Hepatocyte (in vitro differentiated cells): ENCODE results near the gene DBR1. TPM values are rescaled to one million over a fixed set of nuclear protein-coding genes. Genes with fewer than 3 reads are reported as not detected.
"Not testable (repeated sequence)": the region's sequence is repeated elsewhere in the genome, so short reads cannot be mapped to it uniquely, and the experiment has no call there.

ENCODE experiments used
- DNase-seq: peaks from one replicate; pipeline ENCODE4 v3.0.0-alpha.2; 2016; ENCODE audit warnings: low spot score
- H2AFZ ChIP-seq: fragments of 200-600 bp; sonication (generic); 2 replicates; pipeline ENCODE4 v1.6.0; 2016; ENCODE audit warnings: antibody characterized with exemption, mild to moderate bottlenecking
- H3K27ac ChIP-seq: fragments of 200-600 bp; sonication (generic); 2 replicates; pipeline ENCODE4 v1.5.1; 2016; ENCODE audit warnings: mild to moderate bottlenecking
- H3K27me3 ChIP-seq: fragments of 200-600 bp; sonication (generic); 2 replicates; pipeline ENCODE4 v1.6.1; 2016
- H3K36me3 ChIP-seq: fragments of 200-600 bp; sonication (generic); replicated peaks from 2 replicates; pipeline ENCODE4 v1.5.1; 2016; ENCODE audit warnings: low read depth; ENCODE audit not compliant: insufficient read depth
- H3K4me1 ChIP-seq: fragments of 200-600 bp; sonication (generic); 2 replicates; pipeline ENCODE4 v1.5.1; 2016; ENCODE audit warnings: mild to moderate bottlenecking, moderate library complexity; ENCODE audit not compliant: insufficient read depth
- H3K4me2 ChIP-seq: fragments of 200-600 bp; sonication (generic); 2 replicates; pipeline ENCODE4 v1.6.0; 2016
- H3K4me3 ChIP-seq: fragments of 200-600 bp; sonication (generic); 2 replicates; pipeline ENCODE4 v1.5.1; 2016; ENCODE audit warnings: mild to moderate bottlenecking
- H3K79me2 ChIP-seq: fragments of 200-600 bp; sonication (generic); 2 replicates; pipeline ENCODE4 v1.6.0; 2017; ENCODE audit warnings: mild to moderate bottlenecking
- H3K9me2 ChIP-seq: fragments of 200-600 bp; sonication (generic); replicated peaks from 2 replicates; pipeline ENCODE4 v1.6.0; 2017; ENCODE audit warnings: mild to moderate bottlenecking; ENCODE audit not compliant: insufficient read depth
- H3K9me3 ChIP-seq: fragments of 200-600 bp; sonication (generic); 2 replicates; pipeline ENCODE4 v1.5.1; 2016; ENCODE audit warnings: low read depth, mild to moderate bottlenecking
- H4K20me1 ChIP-seq: fragments of 200-600 bp; sonication (generic); 2 replicates; pipeline ENCODE4 v1.6.0; 2016; ENCODE audit warnings: mild to moderate bottlenecking; ENCODE audit not compliant: insufficient read depth, poor library complexity, severe bottlenecking
- EZH2 ChIP-seq: fragments of 200-600 bp; sonication (generic); IDR thresholded peaks from 2 replicates; pipeline ENCODE4 v1.6.1; 2016; ENCODE audit warnings: antibody characterized with exemption, mild to moderate bottlenecking, borderline replicate concordance
- EZH2phosphoT487 ChIP-seq: fragments of 200-600 bp; sonication (generic); IDR thresholded peaks from one replicate; pipeline ENCODE4 v1.6.1; 2018; ENCODE audit warnings: antibody characterized with exemption, mild to moderate bottlenecking, low read depth, moderate library complexity; ENCODE audit not compliant: unreplicated experiment, severe bottlenecking
- WGBS: methylation state at CpG from one replicate; pipeline ENCODE4 v1.1.6; 2016; ENCODE audit warnings: low lambda C conversion rate; ENCODE audit errors: missing lambda C conversion rate; 5-methylcytosine and 5-hydroxymethylcytosine counted together
- polyA plus RNA-seq: library from polyadenylated mRNA; unstranded; fragments of >200 nt; fragmentation: Nextera tagmentation; extraction: Ambion mirVana; gene quantifications from 2 replicates; pipeline ENCODE4 v1.2.1, GENCODE V29; 2016
- total RNA-seq: library from RNA; depleted of rRNA; stranded (reverse); fragments of >200 nt; gene quantifications from 2 replicates; pipeline ENCODE4 v1.2.3, GENCODE V29; 2014
- TF ChIP-seq, protein P1 (sequence below): fragments of 200-600 bp; sonication (generic); IDR thresholded peaks from 2 replicates; pipeline ENCODE4 v1.5.1; 2016; ENCODE audit warnings: antibody characterized with exemption, mild to moderate bottlenecking; ENCODE audit not compliant: poor library complexity

The DBR1 gene
- total and polyA plus RNA-seq, 2 experiments from 2014 or later: 8.6 to 13.8 TPM

DNA sequence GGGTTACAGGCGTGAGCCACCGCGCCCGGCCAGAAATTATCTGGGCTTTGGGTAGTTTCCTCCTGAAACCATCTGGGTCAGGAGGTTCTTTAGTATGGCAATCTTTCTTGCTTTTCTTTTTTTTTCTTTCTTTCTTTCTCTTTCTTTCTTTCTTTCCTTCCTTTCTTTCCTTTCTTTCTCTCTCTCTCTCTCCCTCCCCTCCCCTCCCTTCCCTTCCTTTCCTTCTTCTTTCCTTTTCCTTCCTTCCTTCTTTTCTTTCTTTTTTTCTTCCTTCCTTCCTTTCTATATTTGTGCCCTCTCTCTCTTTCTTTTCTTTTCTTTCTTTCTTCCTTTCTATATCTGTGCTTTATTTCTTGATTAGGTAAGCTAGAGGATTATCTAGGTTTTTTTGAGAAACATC, 17.0 kb downstream of the DBR1 start:
- Histone ChIP-seq H3K27ac (no peak overlapping the region), H3K27me3 (no peaks in the 10 kb centered on the region), H3K9me2 (no peaks in the 10 kb centered on the region), H4K20me1 (no peaks in the 10 kb centered on the region), H3K9me3 (no peaks in the 10 kb centered on the region), H3K4me3 (no peak overlapping the region), H3K36me3 (no peaks in the 10 kb centered on the region), H3K79me2 (no peaks in the 10 kb centered on the region), H2AFZ (no peak overlapping the region), H3K4me1 (no peaks in the 10 kb centered on the region), H3K4me2 (no peak overlapping the region)
- WGBS: 95% methylated on average over 4 of the region's 4 CpGs
- TF ChIP-seq, protein P1, sequence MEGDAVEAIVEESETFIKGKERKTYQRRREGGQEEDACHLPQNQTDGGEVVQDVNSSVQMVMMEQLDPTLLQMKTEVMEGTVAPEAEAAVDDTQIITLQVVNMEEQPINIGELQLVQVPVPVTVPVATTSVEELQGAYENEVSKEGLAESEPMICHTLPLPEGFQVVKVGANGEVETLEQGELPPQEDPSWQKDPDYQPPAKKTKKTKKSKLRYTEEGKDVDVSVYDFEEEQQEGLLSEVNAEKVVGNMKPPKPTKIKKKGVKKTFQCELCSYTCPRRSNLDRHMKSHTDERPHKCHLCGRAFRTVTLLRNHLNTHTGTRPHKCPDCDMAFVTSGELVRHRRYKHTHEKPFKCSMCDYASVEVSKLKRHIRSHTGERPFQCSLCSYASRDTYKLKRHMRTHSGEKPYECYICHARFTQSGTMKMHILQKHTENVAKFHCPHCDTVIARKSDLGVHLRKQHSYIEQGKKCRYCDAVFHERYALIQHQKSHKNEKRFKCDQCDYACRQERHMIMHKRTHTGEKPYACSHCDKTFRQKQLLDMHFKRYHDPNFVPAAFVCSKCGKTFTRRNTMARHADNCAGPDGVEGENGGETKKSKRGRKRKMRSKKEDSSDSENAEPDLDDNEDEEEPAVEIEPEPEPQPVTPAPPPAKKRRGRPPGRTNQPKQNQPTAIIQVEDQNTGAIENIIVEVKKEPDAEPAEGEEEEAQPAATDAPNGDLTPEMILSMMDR: no peak
- TF ChIP-seq EZH2: no peak
- TF ChIP-seq EZH2phosphoT487: no peak
- no peak for DNase-seq

- Histone ChIP-seq H3K9me2 (no peaks in the 10 kb centered on the region), H3K9me3 (no peaks in the 10 kb centered on the region), H4K20me1 (no peaks in the 10 kb centered on the region), H3K27ac (no peak overlapping the region), H3K4me1 (no peaks in the 10 kb centered on the region), H3K4me3 (no peak overlapping the region), H3K79me2 (no peaks in the 10 kb centered on the region), H3K36me3 (no peaks in the 10 kb centered on the region), H3K27me3 (no peaks in the 10 kb centered on the region), H3K4me2 (no peak overlapping the region), H2AFZ (no peak overlapping the region)
- no peak for DNase-seq
- TF ChIP-seq EZH2phosphoT487 (no peak), EZH2 (no peak)
- TF ChIP-seq, protein P1: no peak
Observed at GRCh38 chr3:138154534-138154933, 20.2 kb downstream of the DBR1 start.

- Histone ChIP-seq H3K27me3 (no peaks in the 10 kb centered on the region), H3K79me2 (no peaks in the 10 kb centered on the region), H3K4me2 (no peak overlapping the region), H3K27ac (no peak overlapping the region), H4K20me1 (no peaks in the 10 kb centered on the region), H3K36me3 (no peaks in the 10 kb centered on the region), H3K9me2 (no peaks in the 10 kb centered on the region), H3K9me3 (no peaks in the 10 kb centered on the region), H3K4me1 (no peaks in the 10 kb centered on the region), H3K4me3 (no peak overlapping the region), H2AFZ (no peak overlapping the region)
- 78% methylated on average over 4 of the region's 4 CpGs for WGBS
- TF ChIP-seq EZH2phosphoT487: no peak
- TF ChIP-seq, protein P1: no peak
- no peak for TF ChIP-seq EZH2
- DNase-seq: no peak
Observed at GRCh38 chr3:138148503-138148902, 26.2 kb downstream of the DBR1 start.

GRCh38 chr3:138142181-138142580, 32.5 kb downstream of the DBR1 start:
- not testable (repeated sequence) for H3K27ac ChIP-seq, H3K4me2 ChIP-seq, H3K9me3 ChIP-seq, DNase-seq, H3K36me3 ChIP-seq, H3K4me3 ChIP-seq, H3K27me3 ChIP-seq, H3K9me2 ChIP-seq, H3K79me2 ChIP-seq, H3K4me1 ChIP-seq, H4K20me1 ChIP-seq, H2AFZ ChIP-seq
- 96% methylated on average over 3 of the region's 3 CpGs for WGBS
